ENCODE data around the gene RAD18. TPM values are rescaled to one million over a fixed set of nuclear protein-coding genes. Genes with fewer than 3 reads are reported as not detected.

The RAD18 gene
- total RNA-seq, 1 donor = 7.6 TPM

GRCh38 chr3:8983591-8983990 is 20.3 kb upstream of the RAD18 start:
- no peak overlapping the region for H2AFZ ChIP-seq (ENCODE audit: low read length)
- H3K27me3 ChIP-seq (ENCODE audit: insufficient read depth, low read length) = peaks cover 16% of the 10 kb centered on the region
- H3K79me2 ChIP-seq (ENCODE audit: insufficient read depth, low read length) = no peaks in the 10 kb centered on the region
- no peak overlapping the region for H3K4me3 ChIP-seq (ENCODE audit: insufficient read depth, low read length)
- no peaks in the 10 kb centered on the region for H4K20me1 ChIP-seq (ENCODE audit: insufficient read depth, low read length)
- no peak overlapping the region for H3K4me2 ChIP-seq (ENCODE audit: insufficient read depth, low read length)
- no peak for TF ChIP-seq CTCF (IDR thresholded peaks at IDR 0.05; ENCODE audit: extremely low read depth, low read depth, low read length)
- no peaks in the 10 kb centered on the region for H3K4me1 ChIP-seq (ENCODE audit: insufficient read depth, low read length)
- no peak for DNase-seq (ENCODE audit: insufficient read length, low spot score, missing footprints)
- no peak overlapping the region for H3K27ac ChIP-seq (ENCODE audit: low read depth, low read length)
- peaks cover 3% of the 10 kb centered on the region for H3K9me3 ChIP-seq (ENCODE audit: low read depth, low read length)
- H3K36me3 ChIP-seq (ENCODE audit: insufficient read depth, low read length) = no peaks in the 10 kb centered on the region

GRCh38 chr3:8983026-8983425 is 19.8 kb upstream of the RAD18 start:
- peaks cover 3% of the 10 kb centered on the region for H3K9me3 ChIP-seq (ENCODE audit: low read depth, low read length)
- H4K20me1 ChIP-seq (ENCODE audit: insufficient read depth, low read length) = no peaks in the 10 kb centered on the region
- TF ChIP-seq CTCF (IDR thresholded peaks at IDR 0.05; ENCODE audit: extremely low read depth, low read depth, low read length) = no peak
- H3K4me1 ChIP-seq (ENCODE audit: insufficient read depth, low read length) = no peaks in the 10 kb centered on the region
- H3K27ac ChIP-seq (ENCODE audit: low read depth, low read length) = no peak overlapping the region
- no peak overlapping the region for H3K4me2 ChIP-seq (ENCODE audit: insufficient read depth, low read length)
- H2AFZ ChIP-seq (ENCODE audit: low read length) = no peak overlapping the region
- H3K27me3 ChIP-seq (ENCODE audit: insufficient read depth, low read length) = peaks cover 16% of the 10 kb centered on the region
- no peaks in the 10 kb centered on the region for H3K79me2 ChIP-seq (ENCODE audit: insufficient read depth, low read length)
- no peak overlapping the region for H3K4me3 ChIP-seq (ENCODE audit: insufficient read depth, low read length)
- H3K36me3 ChIP-seq (ENCODE audit: insufficient read depth, low read length) = no peaks in the 10 kb centered on the region
- DNase-seq (ENCODE audit: insufficient read length, low spot score, missing footprints) = no peak

DNA sequence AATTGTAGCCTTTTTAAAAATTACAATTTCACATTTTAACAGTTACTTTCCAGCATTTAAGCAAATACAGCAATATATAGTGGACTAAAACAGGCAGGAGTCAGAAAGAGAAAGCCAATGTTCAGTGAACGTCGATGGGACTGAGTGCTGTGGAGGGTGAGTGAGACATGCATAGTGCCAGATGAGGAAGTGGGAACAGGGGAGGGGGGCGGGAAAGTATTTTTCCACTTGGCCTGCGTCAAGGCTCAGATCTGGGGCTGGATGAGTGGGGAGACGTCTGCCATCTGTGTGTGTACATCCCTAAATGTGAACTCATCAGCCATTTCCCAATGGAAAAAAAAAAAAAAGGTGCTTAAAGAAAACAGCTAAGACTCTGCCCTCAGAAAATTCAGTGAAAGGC is 19.2 kb upstream of the RAD18 start:
- H3K9me3 ChIP-seq (ENCODE audit: low read depth, low read length) = peaks cover 3% of the 10 kb centered on the region
- no peaks in the 10 kb centered on the region for H3K79me2 ChIP-seq (ENCODE audit: insufficient read depth, low read length)
- no peaks in the 10 kb centered on the region for H3K36me3 ChIP-seq (ENCODE audit: insufficient read depth, low read length)
- peaks cover 16% of the 10 kb centered on the region for H3K27me3 ChIP-seq (ENCODE audit: insufficient read depth, low read length)
- no peak overlapping the region for H3K27ac ChIP-seq (ENCODE audit: low read depth, low read length)
- H3K4me1 ChIP-seq (ENCODE audit: insufficient read depth, low read length) = no peaks in the 10 kb centered on the region
- no peak for TF ChIP-seq CTCF (IDR thresholded peaks at IDR 0.05; ENCODE audit: extremely low read depth, low read depth, low read length)
- no peaks in the 10 kb centered on the region for H4K20me1 ChIP-seq (ENCODE audit: insufficient read depth, low read length)
- H2AFZ ChIP-seq (ENCODE audit: low read length) = no peak overlapping the region
- no peak overlapping the region for H3K4me2 ChIP-seq (ENCODE audit: insufficient read depth, low read length)
- DNase-seq (ENCODE audit: insufficient read length, low spot score, missing footprints) = no peak
- no peak overlapping the region for H3K4me3 ChIP-seq (ENCODE audit: insufficient read depth, low read length)

DNA sequence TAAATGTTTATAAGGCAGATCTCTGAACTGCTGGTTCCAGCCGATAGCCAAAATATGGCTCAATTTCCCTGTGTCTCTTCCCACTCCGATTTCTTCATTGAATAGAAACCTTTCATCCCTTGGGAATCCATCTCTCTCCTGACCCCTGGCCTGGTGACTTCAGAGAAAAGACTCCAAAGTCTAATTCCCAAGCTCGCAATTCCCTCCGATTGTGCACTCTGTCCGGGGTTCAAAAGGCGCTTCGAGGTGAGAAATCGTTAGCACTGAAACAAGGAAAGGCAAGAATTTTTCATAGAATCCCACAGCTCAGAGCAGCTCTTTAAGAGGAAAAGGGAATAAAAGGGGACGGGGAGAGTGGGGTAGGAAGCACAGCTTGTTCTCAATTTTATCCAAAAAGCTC is 18.4 kb upstream of the RAD18 start:
- Histone ChIP-seq H3K4me2 (ENCODE audit: insufficient read depth, low read length) (no peak overlapping the region), H3K36me3 (ENCODE audit: insufficient read depth, low read length) (no peaks in the 10 kb centered on the region), H3K4me1 (ENCODE audit: insufficient read depth, low read length) (no peaks in the 10 kb centered on the region), H3K4me3 (ENCODE audit: insufficient read depth, low read length) (no peak overlapping the region), H3K79me2 (ENCODE audit: insufficient read depth, low read length) (no peaks in the 10 kb centered on the region), H3K27ac (ENCODE audit: low read depth, low read length) (no peak overlapping the region), H4K20me1 (ENCODE audit: insufficient read depth, low read length) (no peaks in the 10 kb centered on the region), H3K9me3 (ENCODE audit: low read depth, low read length) (peaks cover 3% of the 10 kb centered on the region), H2AFZ (ENCODE audit: low read length) (no peak overlapping the region), H3K27me3 (ENCODE audit: insufficient read depth, low read length) (peaks cover 19% of the 10 kb centered on the region)
- TF ChIP-seq CTCF (IDR thresholded peaks at IDR 0.05; ENCODE audit: extremely low read depth, low read depth, low read length) = no peak
- no peak for DNase-seq (ENCODE audit: insufficient read length, low spot score, missing footprints)
